GM19351 (cell line): ENCODE results near the gene PSMD3.
"Not testable (repeated sequence)": the region's sequence is repeated elsewhere in the genome, so short reads cannot be mapped to it uniquely, and the experiment has no call there.

Source experiments
- ATAC-seq: cut with Tn5 transposase; IDR thresholded peaks from one replicate; pipeline ENCODE4 v1.9.1; 2021; ENCODE audit warnings: mild to moderate bottlenecking, moderate library complexity; ENCODE audit not compliant: unreplicated experiment

Gene PSMD3

DNA sequence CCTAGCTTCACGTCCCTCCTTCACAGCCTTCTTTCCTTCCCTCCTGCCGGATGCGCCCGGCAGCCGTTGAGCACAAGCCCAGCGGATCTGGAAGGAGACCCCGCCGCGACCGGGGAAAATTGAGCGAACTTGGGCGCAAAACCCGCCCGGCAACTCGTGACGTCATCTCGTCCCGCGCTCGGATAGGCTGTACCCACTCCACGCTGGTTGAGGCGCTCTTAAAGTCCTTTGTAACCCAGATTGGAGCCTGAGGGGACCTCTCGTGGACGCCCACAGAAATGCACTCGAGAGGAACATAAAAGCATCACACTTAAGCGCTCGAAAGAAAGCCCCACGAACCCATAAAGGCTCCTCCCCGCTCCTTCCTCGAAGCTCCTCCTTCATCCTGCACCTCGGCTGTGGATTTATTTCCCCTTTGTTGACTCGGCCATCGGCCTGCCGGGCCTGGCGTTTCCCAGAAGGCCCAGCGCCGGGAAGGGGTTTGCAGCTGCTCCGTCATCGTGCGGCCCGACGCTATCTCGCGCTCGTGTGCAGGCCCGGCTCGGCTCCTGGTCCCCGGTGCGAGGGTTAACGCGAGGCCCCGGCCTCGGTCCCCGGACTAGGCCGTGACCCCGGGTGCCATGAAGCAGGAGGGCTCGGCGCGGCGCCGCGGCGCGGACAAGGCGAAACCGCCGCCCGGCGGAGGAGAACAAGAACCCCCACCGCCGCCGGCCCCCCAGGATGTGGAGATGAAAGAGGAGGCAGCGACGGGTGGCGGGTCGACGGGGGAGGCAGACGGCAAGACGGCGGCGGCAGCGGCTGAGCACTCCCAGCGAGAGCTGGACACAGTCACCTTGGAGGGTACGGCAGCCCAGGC, at the start of gene PSMD3:
Gene PSMD3, plus strand, starts transcription at position 457 of the 856 bp plus-strand sequence. Its CDS starts 164 bp downstream, at position 621.
- peak; percentile 91 for ATAC-seq

DNA sequence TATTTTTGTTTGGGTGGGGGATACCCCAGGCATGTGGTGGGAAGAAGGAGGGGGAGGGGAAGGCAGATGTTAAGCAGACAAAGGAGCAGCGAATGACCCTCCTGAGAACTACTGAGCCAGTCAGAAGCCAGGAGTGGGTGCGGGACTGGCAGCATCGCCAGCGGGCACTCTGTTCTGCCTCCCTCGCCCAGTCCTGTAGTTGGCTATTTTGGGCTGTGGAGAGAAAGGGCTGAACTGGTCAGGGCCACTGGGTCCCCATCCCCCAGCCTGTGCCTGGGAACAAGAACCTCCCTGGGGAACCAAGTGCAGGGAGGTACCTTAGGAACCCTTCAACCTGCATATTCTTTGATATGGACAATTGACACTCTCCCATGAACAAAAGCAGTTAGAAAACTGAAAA, 46.7 kb upstream of the PSMD3 start:
- ATAC-seq, result no peak

- ATAC-seq, result no peak
Measured at GRCh38 chr17:39934324-39934723, 46.3 kb upstream of the PSMD3 start.

GRCh38 chr17:39935909-39936308, 44.7 kb upstream of the PSMD3 start:
- no peak for ATAC-seq

GRCh38 chr17:39937447-39937846, 43.2 kb upstream of the PSMD3 start:
- no peak for ATAC-seq

DNA sequence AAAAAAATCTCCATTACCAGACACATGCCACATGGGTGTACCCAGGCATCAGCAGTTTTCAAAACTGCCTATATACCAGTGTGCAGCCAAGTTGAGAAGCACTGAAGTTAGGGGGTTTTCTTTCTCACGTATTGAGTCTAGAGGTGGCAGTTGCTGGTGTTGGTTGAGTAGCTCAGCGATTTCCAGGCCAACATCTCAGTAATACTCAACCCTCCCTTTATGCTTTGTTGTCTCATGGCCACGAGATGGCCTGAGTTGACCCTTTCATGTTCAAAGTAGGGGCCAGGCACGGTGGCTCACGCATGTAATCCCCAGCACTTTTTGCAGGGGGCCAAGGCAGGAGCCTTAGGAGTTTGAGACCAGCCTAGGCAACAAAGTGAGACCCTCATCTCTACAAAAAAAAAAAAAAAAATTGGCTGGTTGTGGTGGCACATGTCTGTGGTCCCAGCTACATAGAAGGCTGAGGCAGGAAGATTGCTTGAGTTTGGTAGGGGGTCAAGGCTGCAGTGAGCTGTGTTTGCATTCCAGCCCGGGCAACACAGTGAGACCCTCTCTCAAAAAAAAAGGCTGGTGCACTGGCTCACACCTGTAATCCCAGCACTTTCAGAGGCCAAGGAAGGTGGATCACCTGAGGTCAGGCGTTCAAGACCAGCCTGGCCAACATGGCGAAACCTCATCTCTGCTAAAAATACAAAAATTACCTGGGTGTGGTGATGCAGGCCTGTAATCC, 42.3 kb upstream of the PSMD3 start:
- no peak for ATAC-seq

GRCh38 chr17:39939106-39939505, 41.5 kb upstream of the PSMD3 start:
- ATAC-seq, result no peak

DNA sequence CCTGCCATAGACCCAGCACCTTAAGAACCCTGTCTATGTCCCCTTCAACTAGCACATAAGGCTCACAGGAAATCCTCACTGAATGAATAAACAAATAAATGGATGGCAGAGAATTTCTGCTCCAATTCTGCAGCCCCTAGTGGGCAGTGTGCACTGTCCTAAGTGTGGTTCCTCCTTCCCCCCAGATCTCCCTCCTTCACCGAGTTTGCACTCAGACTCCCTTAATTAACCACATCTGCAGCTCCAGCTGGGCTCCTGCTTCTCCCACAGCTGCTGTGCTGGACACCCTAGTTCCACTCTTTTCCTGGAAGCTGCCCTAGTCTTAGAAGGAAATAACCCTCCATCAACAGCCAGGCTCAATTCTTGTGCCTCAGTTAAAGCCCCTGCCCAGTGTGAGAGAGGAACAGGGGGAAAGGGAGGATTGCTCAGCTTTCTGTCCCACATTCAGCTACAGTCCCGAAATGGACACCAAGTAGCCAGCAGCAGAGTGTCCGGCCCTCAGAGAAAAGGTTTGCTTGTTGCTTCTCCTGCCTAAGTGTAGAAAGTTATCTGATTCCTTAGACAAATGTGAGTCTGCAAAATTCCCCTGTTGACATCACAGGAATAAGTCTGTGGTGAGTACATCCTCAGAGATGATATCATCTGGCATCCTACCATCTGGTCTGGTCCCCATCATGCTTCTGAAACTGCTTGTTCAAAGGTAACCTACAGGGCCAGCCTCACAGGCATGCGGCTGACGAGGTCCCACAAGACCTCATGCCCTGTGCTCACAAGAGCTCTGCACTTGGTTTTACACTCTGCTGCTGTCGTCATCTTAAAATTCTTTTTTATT, 40.8 kb upstream of the PSMD3 start:
- ATAC-seq, result no peak

DNA sequence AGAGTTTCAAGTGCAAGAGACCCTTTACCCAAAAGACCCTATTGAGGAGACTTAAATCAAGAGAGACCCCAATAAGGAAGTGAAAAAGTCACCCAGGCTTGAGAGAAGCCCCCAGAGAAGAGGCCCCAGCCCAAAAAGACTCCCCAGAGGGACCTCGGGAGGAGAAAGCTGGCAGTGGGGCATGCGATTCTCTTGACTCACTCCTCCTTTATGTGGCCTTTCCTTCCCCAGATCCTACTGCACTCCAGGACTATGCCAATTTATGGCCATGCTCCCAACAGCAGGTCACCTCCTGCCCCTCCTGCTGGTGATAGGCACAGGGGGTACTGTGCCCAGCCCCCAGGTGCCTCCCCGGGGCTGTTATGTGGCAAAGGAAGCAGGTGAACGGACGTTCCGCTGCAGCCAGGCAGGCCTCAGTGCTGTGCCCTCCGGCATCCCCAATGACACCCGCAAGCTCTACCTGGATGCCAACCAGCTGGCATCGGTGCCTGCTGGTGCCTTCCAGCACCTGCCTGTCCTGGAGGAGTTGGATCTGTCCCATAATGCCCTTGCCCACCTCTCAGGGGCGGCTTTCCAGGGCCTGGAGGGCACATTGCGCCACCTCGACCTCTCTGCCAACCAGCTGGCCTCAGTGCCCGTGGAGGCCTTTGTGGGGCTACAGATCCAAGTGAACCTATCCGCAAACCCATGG, 36.8 kb upstream of the PSMD3 start:
- no peak for ATAC-seq

GRCh38 chr17:39944393-39944711, 36.3 kb upstream of the PSMD3 start:
- no peak for ATAC-seq

DNA sequence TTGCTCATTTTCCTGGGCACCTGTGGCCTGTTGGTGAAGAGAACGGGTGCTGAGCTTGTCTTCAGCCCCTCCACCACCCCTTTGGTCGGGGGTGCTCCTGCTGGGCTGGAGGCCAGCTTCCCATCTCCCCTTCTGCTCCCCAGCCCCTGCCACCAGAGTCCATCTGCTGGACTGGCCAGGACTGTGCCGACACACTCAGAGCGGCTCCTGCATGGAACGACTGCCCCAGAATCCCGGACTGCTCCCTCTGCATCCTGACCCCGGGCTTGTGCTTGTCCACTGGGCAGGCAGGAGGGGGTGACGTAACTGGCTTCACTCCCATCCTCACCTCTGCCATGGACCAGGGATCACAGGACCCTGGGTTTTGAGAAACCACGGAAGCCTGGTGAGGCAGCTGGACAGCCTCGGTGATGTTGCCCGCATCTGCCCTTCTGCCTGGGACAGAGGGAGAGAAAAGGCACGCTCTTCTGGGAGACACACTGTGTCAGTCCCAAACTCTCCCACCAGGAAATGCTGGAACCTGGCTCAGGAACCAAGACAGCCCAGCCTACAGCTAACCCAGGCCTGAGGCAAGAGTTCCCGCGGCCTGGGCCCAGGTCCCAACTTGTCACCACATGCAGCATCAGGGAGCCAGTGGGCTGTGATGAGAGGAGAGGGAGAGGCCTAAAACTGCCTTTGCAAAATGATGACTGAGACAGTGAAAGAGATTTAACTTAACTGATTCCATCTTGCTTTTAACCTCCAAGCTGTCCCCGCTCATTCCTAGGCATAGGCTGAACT, 33.9 kb upstream of the PSMD3 start:
- no peak for ATAC-seq

DNA sequence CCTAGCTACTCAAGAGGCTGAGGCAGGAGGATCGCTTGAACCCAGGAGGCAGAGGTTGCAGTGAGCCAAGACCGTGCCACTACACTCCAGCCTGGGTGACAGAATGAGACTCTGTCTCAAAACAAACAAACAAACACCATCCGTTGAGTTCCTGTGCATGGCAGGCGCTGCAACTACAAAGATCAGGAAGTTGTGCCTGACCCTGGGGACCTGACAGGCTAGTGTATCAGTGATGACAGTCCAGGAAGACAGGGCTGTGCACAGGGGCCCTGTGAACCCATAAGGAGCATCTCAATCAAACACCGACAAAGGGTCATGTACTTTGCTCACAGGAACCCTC, 32.1 kb upstream of the PSMD3 start:
- ATAC-seq, result not testable (repeated sequence)

DNA sequence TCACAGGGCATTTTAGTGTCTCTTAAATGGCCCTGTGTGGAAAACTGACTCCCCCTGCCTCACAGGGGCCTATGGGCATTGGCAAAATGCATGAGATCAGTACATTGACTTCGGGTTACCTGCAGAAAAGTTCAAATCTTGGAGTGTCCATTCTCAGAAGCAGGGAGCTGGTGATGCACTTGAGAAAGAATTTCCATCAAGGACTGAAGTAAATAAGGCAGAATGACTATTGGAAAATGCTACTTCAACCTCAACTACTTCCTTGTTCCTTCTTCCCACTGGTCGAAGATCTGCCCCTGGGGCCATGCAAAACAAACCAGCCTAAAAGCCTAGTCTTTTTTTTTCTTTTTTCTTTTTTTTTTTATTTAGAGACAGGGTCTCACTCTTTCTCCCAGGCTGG, 31.6 kb upstream of the PSMD3 start:
- ATAC-seq, result no peak

GRCh38 chr17:39950871-39951348, 29.7 kb upstream of the PSMD3 start:
- ATAC-seq, result no peak

- peak; percentile 1 for ATAC-seq
Measured at GRCh38 chr17:39951924-39952679, 28.5 kb upstream of the PSMD3 start.

DNA sequence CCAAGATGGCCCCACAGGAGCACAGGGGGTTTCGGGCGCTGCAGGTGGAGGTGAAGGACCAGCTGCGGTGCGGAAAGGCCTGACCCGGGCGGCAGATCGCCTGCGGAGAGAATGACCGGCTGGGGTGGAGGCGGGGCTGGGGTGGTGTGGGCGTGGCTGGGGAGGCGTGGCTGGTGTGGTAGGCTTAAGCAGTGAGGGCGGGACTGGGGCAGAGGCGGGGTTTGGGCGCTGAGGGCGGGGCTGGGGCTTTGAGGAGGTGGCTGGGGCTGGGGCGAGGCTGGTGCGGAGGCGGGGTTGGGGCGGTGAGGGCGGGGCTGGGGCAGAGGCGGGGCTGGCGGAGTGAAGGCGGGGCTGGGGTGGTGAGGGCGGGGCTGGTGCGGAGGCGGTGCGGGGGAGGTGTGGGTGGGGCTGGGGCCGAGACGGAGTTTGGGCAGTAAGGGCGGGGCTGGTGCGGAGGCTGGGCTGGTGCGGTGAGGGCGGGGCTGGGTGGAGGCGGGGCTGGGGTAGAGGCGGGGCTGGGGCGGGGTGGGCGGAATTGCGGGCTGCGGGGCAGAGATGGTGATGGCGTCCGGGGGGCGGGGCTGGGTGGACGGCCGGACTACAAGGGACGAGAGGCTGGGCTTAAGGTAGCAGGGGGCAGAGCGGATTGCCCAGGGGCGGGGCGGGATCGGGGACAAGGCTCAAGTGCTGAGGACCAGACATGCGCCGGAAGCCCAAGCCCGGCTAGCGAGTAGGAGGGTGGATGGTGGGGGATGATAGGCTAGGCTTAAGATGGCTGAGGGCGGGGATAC, 27.7 kb upstream of the PSMD3 start:
- peak; percentile 84 for ATAC-seq

DNA sequence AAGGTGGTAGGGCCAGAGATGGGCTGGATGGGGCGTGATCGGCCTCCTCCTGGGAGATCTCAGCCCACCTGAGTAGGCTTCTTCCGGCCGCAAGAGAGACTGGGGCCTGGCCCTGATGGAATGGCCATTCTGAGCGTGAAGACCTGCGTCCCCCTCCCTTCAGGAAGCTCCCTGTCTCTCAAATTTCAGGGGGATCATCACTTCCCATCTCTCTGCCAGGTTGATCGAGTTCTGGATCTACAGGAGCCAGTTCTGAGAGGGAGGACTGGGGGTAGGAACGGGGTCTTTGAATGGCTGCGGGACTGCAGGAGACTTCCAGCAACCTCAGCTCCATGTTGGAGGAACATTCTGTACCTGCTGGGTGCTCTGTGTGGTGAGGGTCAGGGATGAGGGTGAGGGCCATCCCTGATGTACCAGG, 27.1 kb upstream of the PSMD3 start:
- ATAC-seq, result no peak

- ATAC-seq, result no peak
Measured at GRCh38 chr17:39954876-39955275, 25.7 kb upstream of the PSMD3 start.
